Neural cell (in vitro differentiated cells): ENCODE data around the gene KMO. TPM values are rescaled to one million over a fixed set of nuclear protein-coding genes. Genes with fewer than 3 reads are reported as not detected.

Experiments
- H2AFZ ChIP-seq: fragments of 200-600, 300-800 bp; sonication (generic), shearing (Covaris generic); 2 replicates; pipeline ENCODE4 v1.6.0; 2014; ENCODE audit warnings: low read depth, mild to moderate bottlenecking, antibody characterized with exemption, low read length, moderate library complexity
- H3F3A ChIP-seq: fragments of 200-600 bp; shearing (Covaris generic); 2 replicates; pipeline ENCODE4 v1.6.1; 2016; ENCODE audit warnings: mild to moderate bottlenecking, moderate library complexity, mixed read lengths, antibody characterized with exemption, low read length; ENCODE audit not compliant: insufficient read depth, poor library complexity, severe bottlenecking
- H3K27ac ChIP-seq: fragments of 200-600, 300-800 bp; sonication (generic), shearing (Covaris generic); 2 replicates; pipeline ENCODE4 v1.5.1; 2014; ENCODE audit warnings: mild to moderate bottlenecking, low read length, moderate library complexity
- H3K27me3 ChIP-seq: fragments of 300-800, 200-600 bp; sonication (generic), shearing (Covaris generic); 2 replicates; pipeline ENCODE4 v1.6.0; 2014; ENCODE audit warnings: mild to moderate bottlenecking, low read depth, low read length, moderate library complexity; ENCODE audit not compliant: insufficient read depth
- H3K36me3 ChIP-seq: fragments of 300-800, 200-600 bp; sonication (generic), shearing (Covaris generic); 2 replicates; pipeline ENCODE4 v1.5.1; 2014; ENCODE audit warnings: mild to moderate bottlenecking, antibody characterized with exemption, low read length, moderate library complexity; ENCODE audit not compliant: insufficient read depth
- H3K4me2 ChIP-seq: fragments of 300-800, 200-600 bp; sonication (generic), shearing (Covaris generic); 2 replicates; pipeline ENCODE4 v1.6.0; 2014; ENCODE audit warnings: mild to moderate bottlenecking, low read length
- H3K4me3 ChIP-seq: fragments of 300-800, 200-600 bp; sonication (generic), shearing (Covaris generic); 2 replicates; pipeline ENCODE4 v1.5.1; 2014; ENCODE audit warnings: mild to moderate bottlenecking, low read length, moderate library complexity
- H3K79me2 ChIP-seq: fragments of 200-600 bp; shearing (Covaris generic); replicated peaks from 2 replicates; pipeline ENCODE4 v1.6.0; 2014; ENCODE audit warnings: mild to moderate bottlenecking, low read length, moderate library complexity; ENCODE audit not compliant: insufficient read depth
- H3K9ac ChIP-seq: fragments of 300-800, 200-600 bp; sonication (generic), shearing (Covaris generic); 2 replicates; pipeline ENCODE4 v1.6.1; 2016; ENCODE audit warnings: mild to moderate bottlenecking, low read length, mixed read lengths
- H3K9me2 ChIP-seq: fragments of 200-600 bp; shearing (Covaris generic); 2 replicates; pipeline ENCODE4 v1.6.1; 2016; ENCODE audit warnings: mild to moderate bottlenecking, low read length, mixed read lengths; ENCODE audit not compliant: insufficient read depth
- H3K9me3 ChIP-seq: fragments of 200-600, 300-800 bp; sonication (generic), shearing (Covaris generic); 2 replicates; pipeline ENCODE4 v1.6.1; 2016; ENCODE audit warnings: mild to moderate bottlenecking, mixed run types, low read length, moderate library complexity, mixed read lengths
- H4K20me1 ChIP-seq: fragments of 200-600 bp; shearing (Covaris generic); 2 replicates; pipeline ENCODE4 v1.6.1; 2016; ENCODE audit warnings: mild to moderate bottlenecking, mixed run types; ENCODE audit not compliant: insufficient read depth
- EP300 ChIP-seq: fragments of 450-650 bp; conservative IDR thresholded peaks from 2 replicates; pipeline ENCODE4 v1.6.1; 2014; ENCODE audit warnings: antibody characterized with exemption, mild to moderate bottlenecking, moderate library complexity; ENCODE audit not compliant: poor library complexity, severe bottlenecking
- EZH2 ChIP-seq: fragments of 200-600, 300-800 bp; shearing (Covaris generic), sonication (generic); IDR thresholded peaks from 2 replicates; pipeline ENCODE4 v1.6.1; 2014; ENCODE audit warnings: antibody characterized with exemption, low read length, borderline replicate concordance, mild to moderate bottlenecking; ENCODE audit not compliant: insufficient read depth, poor library complexity, severe bottlenecking
- MXI1 ChIP-seq: fragments of 450-650 bp; conservative IDR thresholded peaks from 2 replicates; pipeline ENCODE4 v1.6.1; 2014; ENCODE audit warnings: antibody characterized with exemption, mild to moderate bottlenecking; ENCODE audit not compliant: poor library complexity, severe bottlenecking
- POLR2AphosphoS5 ChIP-seq: IDR thresholded peaks from 2 replicates; pipeline ENCODE4 v1.6.1; 2012
- RAD21 ChIP-seq: fragments of 450-650 bp; conservative IDR thresholded peaks from 2 replicates; pipeline ENCODE4 v1.6.1; 2014; ENCODE audit warnings: antibody characterized with exemption, mild to moderate bottlenecking, moderate library complexity
- SMC3 ChIP-seq: fragments of 450-650 bp; conservative IDR thresholded peaks from 2 replicates; pipeline ENCODE4 v1.6.1; 2014; ENCODE audit warnings: antibody characterized with exemption, mild to moderate bottlenecking, moderate library complexity; ENCODE audit not compliant: poor library complexity
- TAF1 ChIP-seq: IDR thresholded peaks from 2 replicates; pipeline ENCODE4 v1.6.1; 2012; ENCODE audit warnings: low read depth
- polyA plus RNA-seq: library from polyadenylated mRNA; depleted of rRNA; stranded (reverse); fragments of >200 nt; gene quantifications from 2 replicates; pipeline ENCODE4 v1.2.3, GENCODE V29; 2014
- TF ChIP-seq, protein P1 (sequence below): fragments of 450-650 bp; IDR thresholded peaks from 2 replicates; pipeline ENCODE4 v1.5.1; 2014; ENCODE audit warnings: antibody characterized with exemption, mild to moderate bottlenecking, moderate library complexity; ENCODE audit not compliant: poor library complexity, severe bottlenecking
- TF ChIP-seq, protein P2 (sequence below): IDR thresholded peaks from 2 replicates; pipeline ENCODE4 v1.6.1; 2012; ENCODE audit warnings: borderline replicate concordance

KMO gene
- polyA plus RNA-seq, 1 donor from 2014 or later, result 0.72 TPM

GRCh38 chr1:241579434-241579833, 47.3 kb downstream of the KMO start:
- no peak for TF ChIP-seq RAD21
- no peak for TF ChIP-seq SMC3
- TF ChIP-seq, protein P1, sequence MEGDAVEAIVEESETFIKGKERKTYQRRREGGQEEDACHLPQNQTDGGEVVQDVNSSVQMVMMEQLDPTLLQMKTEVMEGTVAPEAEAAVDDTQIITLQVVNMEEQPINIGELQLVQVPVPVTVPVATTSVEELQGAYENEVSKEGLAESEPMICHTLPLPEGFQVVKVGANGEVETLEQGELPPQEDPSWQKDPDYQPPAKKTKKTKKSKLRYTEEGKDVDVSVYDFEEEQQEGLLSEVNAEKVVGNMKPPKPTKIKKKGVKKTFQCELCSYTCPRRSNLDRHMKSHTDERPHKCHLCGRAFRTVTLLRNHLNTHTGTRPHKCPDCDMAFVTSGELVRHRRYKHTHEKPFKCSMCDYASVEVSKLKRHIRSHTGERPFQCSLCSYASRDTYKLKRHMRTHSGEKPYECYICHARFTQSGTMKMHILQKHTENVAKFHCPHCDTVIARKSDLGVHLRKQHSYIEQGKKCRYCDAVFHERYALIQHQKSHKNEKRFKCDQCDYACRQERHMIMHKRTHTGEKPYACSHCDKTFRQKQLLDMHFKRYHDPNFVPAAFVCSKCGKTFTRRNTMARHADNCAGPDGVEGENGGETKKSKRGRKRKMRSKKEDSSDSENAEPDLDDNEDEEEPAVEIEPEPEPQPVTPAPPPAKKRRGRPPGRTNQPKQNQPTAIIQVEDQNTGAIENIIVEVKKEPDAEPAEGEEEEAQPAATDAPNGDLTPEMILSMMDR, result no peak
- no peak for TF ChIP-seq EZH2
- TF ChIP-seq EP300, result no peak
- TF ChIP-seq POLR2AphosphoS5, result no peak
- TF ChIP-seq TAF1, result no peak
- no peak for TF ChIP-seq MXI1
- TF ChIP-seq, protein P2, sequence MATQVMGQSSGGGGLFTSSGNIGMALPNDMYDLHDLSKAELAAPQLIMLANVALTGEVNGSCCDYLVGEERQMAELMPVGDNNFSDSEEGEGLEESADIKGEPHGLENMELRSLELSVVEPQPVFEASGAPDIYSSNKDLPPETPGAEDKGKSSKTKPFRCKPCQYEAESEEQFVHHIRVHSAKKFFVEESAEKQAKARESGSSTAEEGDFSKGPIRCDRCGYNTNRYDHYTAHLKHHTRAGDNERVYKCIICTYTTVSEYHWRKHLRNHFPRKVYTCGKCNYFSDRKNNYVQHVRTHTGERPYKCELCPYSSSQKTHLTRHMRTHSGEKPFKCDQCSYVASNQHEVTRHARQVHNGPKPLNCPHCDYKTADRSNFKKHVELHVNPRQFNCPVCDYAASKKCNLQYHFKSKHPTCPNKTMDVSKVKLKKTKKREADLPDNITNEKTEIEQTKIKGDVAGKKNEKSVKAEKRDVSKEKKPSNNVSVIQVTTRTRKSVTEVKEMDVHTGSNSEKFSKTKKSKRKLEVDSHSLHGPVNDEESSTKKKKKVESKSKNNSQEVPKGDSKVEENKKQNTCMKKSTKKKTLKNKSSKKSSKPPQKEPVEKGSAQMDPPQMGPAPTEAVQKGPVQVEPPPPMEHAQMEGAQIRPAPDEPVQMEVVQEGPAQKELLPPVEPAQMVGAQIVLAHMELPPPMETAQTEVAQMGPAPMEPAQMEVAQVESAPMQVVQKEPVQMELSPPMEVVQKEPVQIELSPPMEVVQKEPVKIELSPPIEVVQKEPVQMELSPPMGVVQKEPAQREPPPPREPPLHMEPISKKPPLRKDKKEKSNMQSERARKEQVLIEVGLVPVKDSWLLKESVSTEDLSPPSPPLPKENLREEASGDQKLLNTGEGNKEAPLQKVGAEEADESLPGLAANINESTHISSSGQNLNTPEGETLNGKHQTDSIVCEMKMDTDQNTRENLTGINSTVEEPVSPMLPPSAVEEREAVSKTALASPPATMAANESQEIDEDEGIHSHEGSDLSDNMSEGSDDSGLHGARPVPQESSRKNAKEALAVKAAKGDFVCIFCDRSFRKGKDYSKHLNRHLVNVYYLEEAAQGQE, result no peak
- Histone ChIP-seq H3F3A (no peaks in the 10 kb centered on the region), H3K4me3 (no peak overlapping the region), H4K20me1 (no peaks in the 10 kb centered on the region), H3K27me3 (no peaks in the 10 kb centered on the region), H3K36me3 (no peaks in the 10 kb centered on the region), H3K4me2 (no peak overlapping the region), H3K27ac (no peak overlapping the region), H3K9ac (no peak overlapping the region), H3K9me3 (no peaks in the 10 kb centered on the region), H3K9me2 (no peaks in the 10 kb centered on the region), H2AFZ (no peak overlapping the region), H3K79me2 (no peaks in the 10 kb centered on the region)

GRCh38 chr1:241582921-241583321, 50.7 kb downstream of the KMO start:
- Histone ChIP-seq H3K36me3 (no peaks in the 10 kb centered on the region), H3K4me3 (no peak overlapping the region), H2AFZ (no peak overlapping the region), H4K20me1 (no peaks in the 10 kb centered on the region), H3K9me2 (no peaks in the 10 kb centered on the region), H3K9me3 (no peaks in the 10 kb centered on the region), H3K27ac (no peak overlapping the region), H3K27me3 (no peaks in the 10 kb centered on the region), H3K79me2 (no peaks in the 10 kb centered on the region), H3K9ac (no peak overlapping the region), H3K4me2 (no peak overlapping the region), H3F3A (no peaks in the 10 kb centered on the region)
- TF ChIP-seq, protein P1, result no peak
- TF ChIP-seq EP300 (no peak), EZH2 (no peak), POLR2AphosphoS5 (no peak), RAD21 (no peak)
